KG1 (cell line): Measurements from ENCODE around the gene SGCG.
"Not testable (repeated sequence)": the region's sequence is repeated elsewhere in the genome, so short reads cannot be mapped to it uniquely, and the experiment has no call there.

ENCODE experiments used
- DNase-seq: peaks from one replicate; lab custom pipeline; 2025; lab: John Stamatoyannopoulos, UW

The SGCG gene

DNA sequence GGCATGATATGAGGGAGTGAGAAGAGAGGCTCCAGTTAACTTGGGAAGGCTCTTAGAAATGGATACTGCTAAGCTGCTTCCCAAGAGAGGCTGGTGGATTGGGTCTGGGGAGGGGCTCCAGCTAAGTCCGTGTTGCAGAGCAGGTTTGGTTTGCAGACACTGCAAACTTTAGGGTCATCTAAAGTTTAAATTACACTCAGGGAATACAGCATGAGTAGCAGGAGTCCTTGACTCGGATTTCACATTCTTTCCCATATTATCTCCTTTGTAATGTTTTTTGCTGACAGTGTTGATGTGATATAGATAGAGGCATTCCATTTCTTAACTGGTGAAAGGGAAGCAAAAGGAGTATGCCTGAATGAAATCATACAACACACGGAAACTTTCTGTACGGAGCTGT is 31.9 kb downstream of the SGCG start:
- no peak for DNase-seq

DNA sequence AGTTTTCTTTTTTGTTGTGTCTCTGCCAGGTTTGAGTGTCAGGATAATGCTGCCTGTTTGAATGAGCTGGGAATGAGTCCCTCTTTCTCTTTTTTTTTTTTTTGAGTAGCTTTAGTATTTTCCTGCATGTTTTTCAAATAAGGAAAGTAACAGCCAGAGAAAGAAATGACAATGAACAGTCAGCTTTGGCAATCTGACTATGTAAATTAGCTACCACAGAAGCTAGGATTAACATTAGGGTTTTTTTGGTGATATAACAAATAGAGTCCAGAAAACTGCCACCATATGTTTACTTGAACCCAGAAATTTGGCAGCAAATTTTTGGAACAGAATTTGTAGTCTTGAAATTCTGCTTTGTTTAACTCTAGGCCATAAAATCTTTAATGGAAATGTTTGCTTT is 50.5 kb downstream of the SGCG start:
- DNase-seq: no peak

DNA sequence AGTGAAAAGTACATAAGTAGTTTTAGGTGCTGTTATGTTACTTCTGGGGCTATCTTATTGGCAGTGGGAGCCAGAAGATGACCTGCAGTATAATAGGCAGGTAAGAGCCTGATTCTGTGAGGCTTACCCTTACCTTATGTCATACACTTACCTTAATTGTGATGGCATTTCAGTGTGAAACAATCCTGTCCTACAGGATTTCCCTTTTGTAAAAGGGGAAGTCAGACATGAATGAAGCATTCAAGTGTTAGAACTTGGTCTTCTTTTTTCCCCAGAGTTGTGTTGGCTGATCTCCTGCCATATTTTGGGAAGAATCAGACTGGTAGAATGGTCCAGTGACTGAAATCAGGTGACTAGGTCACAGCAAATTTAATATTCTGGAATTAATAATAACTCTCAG is 55.2 kb downstream of the SGCG start:
- DNase-seq: no peak

DNA sequence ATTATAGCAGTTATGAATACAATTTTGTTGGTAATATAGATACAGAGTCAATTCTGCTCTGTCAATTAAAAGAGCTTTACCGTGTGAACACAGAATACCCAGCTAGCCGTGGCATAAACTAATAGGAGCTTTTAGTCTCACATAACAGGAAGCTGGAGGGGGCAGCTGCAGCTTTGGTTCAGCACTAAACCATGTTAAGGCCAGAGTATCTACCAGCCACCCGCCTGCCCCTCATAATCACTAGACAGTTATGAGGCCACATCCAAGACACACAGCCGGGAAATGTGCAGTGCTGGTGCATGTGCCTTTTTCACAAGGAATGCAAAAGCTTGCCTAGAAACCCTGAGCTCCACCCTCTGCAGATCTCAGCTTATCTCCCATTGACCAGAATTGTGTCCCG is 62.3 kb downstream of the SGCG start:
- DNase-seq: no peak

DNA sequence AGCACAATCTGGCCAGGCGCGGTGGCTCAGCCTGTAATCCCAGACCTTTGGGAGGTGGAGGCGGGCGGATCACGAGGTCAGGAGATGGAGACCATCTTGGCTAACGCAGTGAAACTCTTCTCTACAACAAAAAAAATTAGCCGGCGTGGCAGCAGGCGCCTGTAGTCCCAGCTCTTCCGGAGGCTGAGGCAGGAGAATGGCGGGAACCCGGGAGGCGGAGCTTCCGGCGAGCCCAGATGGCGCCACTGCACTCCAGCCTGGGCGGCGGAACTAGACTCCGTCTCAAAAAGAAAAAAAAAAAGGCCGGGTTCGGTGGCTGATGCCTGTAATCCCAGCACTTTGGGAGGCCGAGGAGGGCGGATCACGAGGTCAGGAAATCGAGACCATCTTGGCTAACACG is 67.6 kb downstream of the SGCG start:
- not testable (repeated sequence) for DNase-seq

DNA sequence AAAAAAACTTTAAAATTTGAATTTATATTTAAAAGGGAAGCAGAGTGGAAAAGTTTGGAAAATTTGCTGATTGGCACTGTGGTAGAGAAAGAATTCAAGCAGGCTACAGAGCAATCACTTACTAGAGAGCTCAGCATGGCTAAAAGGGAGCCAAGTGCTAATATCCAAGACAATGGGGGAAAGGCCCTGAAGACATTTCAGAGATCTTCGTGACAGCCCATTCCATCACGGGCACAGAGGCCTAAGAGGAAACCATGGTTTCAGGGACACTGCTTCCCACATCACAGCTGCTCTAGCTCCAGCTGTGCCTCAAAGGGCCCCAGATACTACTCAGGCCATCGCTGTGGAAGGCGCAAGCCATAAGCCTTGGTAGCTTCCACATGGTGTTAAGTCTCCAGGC is 73.7 kb downstream of the SGCG start:
- no peak for DNase-seq

DNA sequence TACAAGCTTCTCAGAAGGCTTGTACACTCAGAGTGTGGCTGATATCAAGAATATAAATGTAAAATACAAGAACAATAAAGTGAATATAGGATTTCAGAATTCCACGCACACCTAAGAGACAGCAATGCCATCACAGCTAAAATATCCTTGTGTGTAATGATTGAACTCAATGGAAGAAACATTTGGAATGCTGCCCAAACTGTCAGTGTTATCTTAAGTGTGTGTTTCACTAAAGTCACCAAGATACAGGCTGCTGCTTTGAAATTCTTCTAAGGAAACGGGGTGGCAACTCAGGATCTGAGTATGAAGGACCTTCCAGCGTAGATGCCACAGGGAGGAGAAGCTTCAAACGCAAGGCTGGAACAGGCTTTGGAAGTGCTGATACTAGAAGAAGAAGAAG is 86.8 kb downstream of the SGCG start:
- no peak for DNase-seq

DNA sequence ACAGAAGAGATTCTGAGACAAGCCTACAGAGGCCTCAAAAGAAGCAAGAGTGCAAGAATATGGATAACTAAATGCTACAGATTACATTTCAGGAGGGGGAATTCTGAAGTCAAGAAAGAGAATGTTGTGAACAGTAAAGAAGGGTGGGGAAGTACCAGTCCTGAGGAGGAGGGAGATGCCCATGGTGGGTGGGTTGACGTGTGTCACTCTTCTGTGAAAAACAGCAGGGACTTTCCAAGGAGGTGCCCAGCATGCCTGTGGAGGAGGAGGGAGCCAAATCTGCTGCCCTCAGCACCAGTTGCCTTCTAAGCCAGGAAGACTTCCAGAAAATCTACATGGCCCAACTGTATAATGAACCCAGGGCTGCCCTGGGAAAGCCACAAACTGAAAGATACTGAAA is 87.7 kb downstream of the SGCG start:
- no peak for DNase-seq

DNA sequence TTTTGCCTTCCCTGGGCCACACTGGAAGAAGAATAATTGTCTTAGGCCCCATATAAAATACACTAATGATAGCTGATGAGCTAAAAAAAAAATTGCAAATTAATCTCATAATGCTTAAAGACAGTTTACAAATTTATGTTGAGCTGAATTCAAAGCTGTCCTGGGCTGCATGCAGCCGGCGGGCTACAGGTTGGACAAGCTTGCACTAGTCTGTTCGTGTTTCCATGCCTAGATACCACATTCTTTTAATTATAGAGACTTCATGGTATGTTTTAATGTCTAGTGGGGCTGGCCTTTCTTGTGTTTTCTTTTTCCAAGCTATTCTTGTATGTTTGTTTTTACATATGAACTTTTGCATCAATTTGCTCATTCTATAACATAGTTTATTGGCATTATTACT is 90.6 kb downstream of the SGCG start:
- DNase-seq: no peak

DNA sequence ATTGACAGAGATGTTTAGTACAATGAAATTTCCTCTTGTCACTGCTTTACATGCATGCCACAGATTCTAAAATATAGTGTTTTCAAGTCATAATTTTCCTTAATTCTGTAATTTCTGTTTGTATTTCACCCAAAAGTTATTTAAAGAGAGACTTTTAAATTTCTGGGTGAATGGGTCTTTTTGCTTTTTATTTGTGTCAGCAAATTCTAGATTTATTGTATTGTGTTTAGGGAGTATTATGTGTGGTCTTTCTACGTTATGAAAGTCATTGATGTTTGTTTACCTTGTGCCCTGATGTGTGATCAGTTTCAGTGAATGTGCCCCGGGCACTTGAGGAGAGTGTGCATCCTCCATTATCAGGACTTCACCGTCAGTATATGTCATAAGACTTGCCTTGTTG is 92.7 kb downstream of the SGCG start:
- DNase-seq: no peak

DNA sequence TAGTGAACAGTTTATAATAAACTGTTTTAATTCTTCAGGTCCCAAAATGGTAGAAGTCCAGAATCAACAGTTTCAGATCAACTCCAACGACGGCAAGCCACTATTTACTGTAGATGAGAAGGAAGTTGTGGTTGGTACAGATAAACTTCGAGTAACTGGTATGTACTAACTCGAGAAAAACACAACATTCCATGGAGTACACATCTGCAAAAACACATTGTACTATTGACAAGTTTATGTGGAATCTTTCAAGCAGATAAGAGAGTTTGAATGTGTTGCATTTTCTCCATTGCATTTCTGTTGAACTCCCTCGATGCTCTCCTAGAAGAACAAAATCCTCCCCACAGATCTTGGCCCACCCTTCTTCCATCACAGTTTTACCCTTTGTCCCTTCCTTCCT is 98.5 kb downstream of the SGCG start:
- DNase-seq: no peak

DNA sequence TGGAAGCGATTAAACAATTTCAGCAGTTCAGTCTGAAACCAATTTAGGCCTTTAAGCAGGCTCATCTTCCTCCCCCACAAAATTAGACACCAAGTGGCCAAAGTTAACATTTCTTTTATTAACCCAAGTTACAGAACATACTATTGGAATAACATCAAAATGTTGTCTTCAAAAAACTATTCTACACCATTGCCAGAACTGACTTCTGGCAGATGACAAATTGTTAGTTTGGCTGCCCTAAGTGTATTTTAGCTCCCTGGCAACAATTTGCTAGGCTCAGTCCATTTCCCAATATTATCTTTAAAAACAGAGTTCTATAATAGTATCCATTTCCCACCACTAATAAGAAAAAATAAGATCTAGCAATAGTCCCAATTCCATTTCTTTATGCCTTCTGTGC is 107.8 kb downstream of the SGCG start:
- DNase-seq: no peak

DNA sequence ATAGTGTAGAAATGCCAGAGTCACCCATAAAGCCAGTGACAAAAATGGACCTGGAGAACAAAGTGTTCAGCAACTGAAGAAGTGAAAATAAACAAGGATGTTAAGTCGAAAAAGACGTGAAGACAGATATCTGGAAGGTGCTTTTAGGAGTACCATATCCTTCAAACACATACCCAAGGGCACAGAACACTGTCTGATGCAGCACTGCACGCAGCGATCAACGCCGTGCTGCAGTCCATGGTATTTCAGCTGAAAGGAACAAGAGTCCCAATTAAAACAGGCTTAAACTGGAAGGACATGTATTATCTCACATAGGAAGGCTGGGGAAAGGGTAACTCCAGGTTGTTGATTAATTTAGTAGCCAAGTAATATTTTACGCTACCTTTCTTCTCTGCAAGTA is 108.2 kb downstream of the SGCG start:
- DNase-seq: no peak

DNA sequence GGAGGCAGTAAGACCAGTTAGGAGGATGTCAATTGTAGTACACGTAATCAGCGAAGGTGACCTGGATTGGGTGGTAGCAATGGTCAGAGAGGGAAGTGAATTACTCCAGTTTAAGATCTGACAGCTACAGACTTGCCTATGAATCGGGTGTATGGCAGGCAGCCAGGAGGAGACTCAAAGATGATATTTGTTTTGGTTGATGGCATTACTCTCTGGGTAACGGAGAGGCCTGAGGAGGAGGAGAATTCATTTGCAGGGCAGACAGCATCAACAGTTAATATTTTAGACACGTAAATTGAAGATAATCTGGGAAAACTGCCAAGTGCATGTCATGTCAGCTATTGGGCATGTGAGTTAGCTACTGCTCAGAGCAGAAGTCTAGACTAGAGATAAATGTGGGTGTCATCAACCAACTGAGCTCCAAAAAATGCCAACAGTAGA is 109.2 kb downstream of the SGCG start:
- no peak for DNase-seq

DNA sequence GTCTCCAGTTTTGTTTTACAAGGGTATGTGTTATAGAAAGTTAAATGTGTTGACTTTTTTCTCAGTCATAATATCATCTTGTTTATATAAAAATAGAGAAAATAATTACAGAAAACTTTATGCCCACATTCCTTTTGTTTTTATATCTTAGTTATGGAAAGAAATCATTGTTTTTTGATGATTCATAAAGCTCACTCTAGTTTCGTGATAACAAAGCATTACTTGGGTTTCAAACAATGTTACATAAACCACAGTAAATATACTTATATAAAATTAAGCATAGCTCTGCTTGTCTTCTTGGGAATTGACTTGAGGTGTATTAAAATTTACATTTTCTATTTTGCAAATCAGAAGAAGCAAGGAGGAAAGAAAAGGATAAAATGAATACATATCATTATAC is 111.8 kb downstream of the SGCG start:
- DNase-seq: no peak

DNA sequence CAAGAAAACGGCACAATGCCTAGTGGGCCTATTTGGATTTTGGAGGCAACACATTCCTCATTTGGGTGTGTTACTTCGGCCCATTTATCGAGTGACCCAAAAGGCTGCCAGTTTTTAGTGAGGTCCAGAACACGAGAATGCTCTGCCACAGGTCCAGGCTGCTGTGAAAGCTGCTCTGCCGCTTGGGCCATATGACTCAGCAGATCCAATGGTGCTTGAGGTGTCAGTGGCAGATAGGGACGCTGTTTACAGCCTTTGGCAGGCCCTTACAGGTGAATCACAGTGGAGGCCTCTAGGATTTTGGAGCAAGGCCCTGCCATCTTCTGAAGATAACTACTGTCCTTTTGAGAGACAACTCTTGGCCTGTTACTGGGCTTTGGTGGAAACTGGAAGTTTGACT is 134.1 kb downstream of the SGCG start:
- DNase-seq: not testable (repeated sequence)

DNA sequence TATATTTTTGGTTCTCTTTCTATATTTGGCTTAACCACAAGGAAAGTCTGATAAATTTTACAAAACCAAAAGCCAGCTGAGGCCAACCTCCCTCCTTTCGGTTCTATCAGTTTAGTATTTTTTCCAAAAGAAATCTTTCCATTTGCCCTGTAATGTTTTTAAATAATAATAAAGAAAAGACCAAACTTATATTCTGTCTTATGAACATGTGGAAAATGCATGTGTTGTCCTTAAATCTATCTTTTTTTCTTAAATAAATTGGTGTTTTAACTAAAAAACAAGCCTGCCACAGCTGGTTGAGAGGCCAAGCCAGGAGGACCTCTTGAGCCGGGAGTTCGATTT is 139.1 kb downstream of the SGCG start:
- DNase-seq: no peak

DNA sequence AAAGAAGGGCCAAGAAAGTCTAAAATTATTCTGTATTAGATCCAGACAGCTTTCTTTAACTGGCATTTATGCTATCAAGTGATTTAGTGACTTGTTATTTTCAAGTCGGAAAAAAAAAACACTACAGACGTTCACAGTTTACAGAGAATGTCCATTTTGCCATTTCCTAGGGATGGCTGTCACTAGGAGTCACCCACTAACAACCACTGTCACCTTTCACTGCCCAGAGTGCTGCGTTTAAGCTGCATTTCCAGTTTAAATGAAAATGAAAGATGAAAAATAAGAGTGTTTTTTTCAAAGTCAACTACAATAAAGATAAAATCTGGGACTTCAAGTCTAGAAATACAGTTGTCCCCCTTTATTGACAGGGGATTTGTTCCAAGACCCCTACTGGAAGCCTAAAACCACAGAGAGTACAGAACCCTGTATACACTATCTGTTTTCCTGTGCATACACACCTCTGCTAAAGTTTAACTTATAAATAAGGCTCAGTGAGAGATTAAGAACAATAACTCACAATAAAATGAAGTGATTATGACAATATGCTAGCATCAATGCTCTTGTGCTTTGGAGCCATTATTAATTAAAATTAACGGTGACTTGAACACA is 140.3 kb downstream of the SGCG start:
- no peak for DNase-seq

DNA sequence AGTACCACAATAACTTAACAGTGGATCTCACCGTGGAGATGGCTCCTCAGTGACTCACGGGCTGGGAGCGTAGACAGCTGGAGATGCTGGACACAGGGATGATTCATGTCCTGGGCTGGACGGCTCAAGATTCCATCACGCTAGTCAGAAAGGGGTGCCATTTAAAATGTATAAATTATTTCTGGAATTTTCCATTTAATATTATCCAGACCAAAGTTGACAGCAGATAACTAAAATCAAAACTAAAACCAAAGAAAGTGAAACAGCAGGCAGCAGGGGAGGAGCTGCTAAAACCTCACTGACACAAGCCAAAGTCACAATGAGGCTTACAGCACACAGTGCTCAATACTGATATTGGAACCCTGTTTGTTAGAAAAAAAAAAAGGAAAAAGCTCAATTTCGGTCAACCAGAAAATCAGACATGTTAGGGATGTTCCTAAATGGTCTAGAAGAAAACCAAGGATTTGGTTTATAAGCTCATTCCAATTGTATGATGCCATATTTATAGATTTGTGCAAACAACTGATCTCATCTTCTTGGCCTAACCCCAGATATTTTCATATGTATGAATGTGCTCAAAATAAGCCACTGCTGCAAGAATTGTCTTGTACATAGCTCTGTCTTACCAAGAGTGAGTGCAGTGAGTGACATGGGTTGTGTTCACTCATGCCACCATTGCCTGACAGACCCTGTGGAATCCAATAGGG is 140.9 kb downstream of the SGCG start:
- DNase-seq: no peak

DNA sequence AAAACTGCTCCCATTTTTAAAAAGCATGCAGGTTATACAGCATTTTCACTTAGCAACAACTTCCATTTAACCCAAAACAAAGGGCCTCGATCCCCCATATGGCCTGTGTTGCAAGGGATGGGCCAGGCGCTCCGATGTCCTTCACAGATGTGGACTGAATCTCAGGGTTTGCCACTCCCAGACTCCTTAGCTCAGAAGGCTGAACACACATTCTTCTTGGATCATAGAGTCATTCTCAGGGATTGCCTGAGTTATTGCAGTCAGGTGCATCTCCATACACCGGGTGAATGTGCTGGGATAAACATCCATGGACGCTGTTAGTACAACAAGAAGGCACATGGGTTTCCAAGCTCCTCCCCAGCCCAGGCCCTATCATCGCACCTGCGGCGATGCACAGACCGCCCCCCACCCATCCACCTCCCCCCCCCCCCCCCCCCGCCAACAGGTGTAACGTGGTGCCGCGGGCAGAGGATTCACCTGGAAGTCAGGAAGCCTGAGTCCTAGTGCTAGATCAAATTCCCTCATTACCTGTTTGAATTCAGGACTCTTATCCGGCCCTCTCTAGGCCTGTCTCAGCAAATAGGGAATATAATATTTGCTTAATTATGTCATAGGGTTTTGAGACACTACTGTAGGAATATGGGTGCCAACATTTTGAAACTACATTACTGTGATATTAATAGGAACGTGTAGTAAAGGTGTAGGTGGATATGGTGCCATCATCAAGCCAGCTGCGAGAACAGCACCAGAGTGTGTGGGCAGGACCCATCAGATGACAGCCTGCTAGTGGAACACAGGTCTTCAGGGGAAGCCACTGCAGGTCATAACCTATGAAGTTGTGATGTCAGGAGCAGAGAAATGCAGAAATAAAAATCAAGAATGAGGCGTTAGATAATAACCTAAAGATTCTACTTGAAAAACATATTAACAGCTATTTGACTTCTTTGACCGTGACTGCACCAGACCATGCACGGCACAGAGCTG is 141.9 kb downstream of the SGCG start:
- no peak for DNase-seq

DNA sequence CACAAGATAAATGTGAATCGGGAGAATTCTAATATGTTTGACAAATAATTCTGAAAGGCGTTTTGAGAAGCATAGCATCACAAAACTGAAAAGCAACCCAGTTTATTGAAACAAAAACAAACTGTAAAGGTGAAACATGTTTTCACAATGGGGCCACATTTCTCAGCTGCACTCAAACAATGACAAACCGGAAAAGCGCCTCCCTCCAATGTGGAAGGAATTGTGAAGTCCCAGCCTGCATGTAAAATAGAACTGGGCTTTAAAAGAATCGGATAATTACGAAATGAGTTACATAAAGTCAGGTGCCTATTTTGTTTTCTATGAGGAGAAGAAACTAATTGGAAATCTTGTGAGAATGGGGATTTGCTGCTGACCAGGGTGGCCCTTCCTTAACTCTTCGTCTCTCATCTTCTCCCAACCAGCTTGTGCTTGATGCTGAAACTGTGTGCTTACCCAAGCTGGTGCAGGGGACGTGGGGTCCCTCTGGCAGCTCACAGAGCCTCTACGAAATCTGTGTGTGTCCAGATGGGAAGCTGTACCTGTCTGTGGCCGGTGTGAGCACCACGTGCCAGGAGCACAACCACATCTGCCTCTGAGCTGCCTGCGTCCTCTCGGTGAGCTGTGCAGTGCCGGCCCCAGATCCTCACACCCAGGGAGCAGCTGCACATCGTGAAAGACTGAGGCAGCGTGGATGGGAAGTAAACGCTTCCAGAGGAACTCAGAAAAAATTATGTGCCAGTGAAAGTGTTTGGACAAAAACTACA is 143.3 kb downstream of the SGCG start:
- DNase-seq: no peak

DNA sequence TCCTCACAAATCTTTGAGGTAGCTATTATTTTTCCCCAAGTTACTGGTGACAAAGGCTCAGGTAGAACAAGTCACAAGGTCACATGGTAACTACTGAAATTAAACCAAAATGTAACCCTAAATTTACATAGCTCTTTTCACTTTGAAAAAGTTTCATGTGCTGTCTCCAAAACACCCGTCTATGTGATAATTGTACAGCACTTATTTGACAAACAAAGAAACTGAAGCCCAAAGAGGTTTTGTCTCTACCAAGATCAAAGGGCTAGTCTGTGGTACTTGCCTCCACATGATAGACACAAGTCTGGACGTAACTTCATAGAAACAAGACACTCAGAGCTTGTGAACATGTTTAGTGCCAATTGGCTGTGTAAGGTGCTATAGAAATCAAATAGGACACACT is 144.4 kb downstream of the SGCG start:
- no peak for DNase-seq
